ENCODE results near the gene EOLA2.
"Not testable (repeated sequence)": the region's sequence is repeated elsewhere in the genome, so short reads cannot be mapped to it uniquely, and the experiment has no call there.

The EOLA2 gene

DNA sequence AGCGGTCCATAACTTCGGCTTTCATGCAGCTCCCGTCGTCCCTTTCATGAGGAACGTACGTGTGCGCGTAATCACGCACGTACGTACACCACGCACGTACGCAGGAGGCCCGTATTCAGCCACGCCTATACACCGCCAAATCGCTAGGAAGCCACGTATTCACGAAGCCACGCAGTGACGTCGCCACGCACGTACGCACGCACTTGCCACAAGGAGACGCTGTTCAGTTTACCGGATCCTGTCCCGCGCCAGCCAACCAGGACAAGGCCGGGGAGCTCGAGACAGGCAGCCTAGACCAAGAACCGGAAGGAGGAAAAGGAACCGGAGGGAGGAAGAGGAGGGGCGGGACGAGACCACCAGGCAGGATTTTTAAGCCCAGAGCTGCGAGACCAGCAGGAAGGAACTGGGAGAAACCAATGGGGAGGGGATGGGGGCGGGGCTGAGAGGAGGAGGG is at the start of gene EOLA2:
Gene EOLA2, minus strand, starts transcription at position 65 of the 454 bp plus-strand sequence. CDS start 4,617 bp downstream, outside the sequence.
- peak; percentile 92 for DNase-seq

DNA sequence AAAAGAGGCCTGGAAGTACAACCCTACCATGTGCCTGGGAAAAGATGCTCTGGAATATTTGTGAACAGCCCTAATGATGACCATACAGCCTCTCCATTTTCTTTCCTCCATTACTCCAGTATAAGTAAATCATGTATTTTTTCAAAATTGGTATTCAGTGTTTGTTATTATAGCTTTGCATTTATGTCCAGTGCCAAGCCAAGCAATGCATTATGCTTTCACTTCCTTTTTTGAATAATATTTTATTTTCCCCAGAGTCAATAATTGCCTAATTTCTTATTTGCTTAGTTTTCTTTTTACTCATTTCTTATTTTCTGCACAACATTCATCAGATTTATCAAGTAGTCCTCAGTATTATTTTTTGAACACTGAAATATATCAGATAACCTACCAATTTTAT is 49.3 kb upstream of the EOLA2 start:
- no peak for DNase-seq

DNA sequence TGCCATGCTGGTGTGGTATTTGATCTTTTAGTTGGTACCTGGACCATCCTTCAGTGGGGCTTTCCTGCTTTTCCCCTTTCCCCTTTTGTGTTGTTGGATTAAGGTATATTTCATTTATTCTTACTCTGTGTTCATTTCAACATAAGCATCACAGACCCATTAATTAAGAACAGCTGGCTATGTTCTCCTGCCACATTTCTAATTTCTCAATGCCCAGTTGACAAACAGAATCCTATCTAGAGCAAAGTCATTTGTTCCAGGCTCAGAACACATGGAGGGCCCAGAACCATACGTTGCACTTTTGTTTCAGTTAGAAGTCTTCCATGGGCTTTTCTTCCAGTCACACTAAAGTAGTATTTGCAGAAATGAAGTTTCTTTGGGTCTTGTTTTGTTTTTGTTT is 46.1 kb upstream of the EOLA2 start:
- no peak for DNase-seq

DNA sequence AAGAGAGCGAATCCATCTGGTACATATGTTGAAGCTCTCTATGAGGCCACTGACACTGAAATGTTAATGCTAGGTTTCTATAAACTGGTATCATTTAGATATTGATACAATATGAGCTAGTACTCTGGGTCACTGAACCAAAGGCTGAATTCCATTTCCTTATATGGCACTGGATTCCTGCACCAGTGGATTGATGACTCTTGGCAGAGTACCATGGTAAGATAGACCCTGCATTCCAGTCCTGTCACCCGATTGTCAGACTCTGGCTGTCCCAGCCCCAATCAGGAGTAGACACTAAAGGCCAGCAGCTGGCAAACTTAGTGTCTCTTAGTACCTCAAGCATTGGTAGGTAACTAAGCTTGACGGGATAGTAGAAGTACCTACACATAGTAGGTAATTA is 44.0 kb upstream of the EOLA2 start:
- DNase-seq: no peak

DNA sequence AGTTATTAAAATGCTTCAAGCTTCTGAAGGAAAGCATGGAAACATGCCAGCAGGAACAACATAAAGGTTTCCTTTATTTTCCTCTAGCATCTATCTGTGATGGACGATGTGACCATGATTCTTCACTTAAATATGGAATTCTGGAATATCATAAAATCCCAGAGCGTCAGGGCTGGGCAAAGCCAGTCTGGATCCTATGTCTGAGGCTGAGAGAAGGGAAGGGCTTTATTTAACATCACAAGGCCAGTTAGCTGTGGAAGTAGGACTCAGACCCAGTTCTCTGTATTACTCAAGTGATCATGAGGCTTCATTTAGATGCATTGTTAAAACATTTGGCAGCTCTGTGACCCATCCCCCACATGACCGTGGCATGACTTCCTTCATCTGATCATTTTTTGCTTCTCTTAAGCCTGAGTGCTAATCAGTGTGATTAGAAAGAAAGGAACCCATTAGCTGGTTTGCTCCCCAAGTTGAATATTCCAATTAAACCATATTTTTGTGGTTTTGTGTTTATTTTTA is 40.9 kb upstream of the EOLA2 start:
- no peak for DNase-seq

DNA sequence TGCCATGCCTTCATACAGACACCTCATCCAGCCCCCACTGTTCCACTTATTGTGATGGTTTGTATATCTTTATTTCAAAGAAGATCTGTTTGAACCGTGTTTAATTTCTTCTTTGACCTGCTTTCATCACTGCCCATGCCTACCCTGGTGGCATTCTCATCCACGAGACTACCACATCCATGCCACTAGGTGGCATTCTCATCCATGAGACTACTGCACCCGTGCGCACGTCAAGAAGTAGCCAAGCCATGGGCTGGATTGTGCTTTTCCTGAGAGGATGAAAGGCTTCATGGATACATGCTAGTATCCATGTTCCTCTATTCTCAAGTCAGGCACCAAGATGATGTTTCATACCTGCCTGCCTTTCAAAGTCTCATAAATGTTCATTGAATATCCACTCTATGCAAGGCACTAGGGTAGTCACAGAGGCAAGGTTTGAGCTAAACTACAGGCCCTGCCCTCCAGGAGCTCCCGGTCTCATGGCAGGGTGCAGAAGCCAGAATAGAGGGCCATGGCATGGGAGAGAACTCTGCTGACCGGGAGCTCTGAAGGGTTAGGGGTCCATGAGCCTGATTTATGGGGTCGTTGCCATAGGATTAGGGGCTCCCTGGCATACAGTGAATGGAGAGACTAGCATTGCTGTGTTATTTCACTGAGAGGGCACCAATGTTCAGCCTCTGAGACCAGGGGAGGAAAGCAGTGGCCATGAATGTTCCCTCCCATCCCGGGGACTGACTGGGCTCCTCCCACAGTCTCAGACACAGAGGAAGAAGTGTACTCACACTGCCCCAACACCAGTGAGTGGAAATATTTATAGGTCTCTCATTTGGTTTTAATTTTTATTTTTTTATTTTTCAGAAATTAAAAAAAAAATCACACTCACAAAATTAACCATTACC is 24.8 kb upstream of the EOLA2 start:
- DNase-seq: peak; percentile 44

DNA sequence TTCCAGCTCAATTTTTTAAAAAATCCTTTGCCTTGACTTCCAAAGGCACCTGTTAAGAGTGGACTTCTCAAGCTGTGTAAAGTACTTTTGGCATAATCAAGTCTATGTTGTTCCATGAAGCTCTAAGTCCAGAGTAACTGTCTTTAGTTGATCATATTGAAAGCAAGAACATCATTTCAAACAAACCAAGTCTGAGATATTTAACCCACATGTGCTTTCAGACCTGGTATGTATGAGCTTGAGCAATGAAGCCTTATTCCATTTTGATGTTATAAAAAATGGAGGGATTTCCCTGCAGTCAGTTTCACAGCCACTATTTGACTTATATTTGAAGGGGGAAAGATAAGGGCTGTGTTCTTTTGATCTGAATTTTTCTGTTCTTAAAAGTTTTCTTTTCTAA is 23.7 kb upstream of the EOLA2 start:
- no peak for DNase-seq

DNA sequence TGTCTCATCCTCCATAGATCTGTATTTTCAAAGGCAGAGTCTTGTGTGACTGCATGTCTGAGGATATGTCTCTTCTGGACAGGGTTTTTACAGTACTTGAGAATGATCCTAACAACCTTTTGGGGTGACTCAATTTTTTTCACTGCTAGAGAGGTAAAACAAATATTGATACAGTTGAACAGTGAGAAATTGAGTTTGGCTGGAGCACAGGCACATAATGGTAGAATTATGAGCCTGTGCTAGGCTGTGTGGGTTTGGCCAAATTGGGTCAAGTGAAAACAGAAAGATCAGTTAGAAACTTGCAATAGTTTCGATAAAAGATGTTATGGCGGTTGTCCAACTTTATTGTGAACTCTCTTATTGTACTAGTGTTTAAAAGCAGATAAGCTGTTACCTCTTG is 23.3 kb upstream of the EOLA2 start:
- DNase-seq: no peak

DNA sequence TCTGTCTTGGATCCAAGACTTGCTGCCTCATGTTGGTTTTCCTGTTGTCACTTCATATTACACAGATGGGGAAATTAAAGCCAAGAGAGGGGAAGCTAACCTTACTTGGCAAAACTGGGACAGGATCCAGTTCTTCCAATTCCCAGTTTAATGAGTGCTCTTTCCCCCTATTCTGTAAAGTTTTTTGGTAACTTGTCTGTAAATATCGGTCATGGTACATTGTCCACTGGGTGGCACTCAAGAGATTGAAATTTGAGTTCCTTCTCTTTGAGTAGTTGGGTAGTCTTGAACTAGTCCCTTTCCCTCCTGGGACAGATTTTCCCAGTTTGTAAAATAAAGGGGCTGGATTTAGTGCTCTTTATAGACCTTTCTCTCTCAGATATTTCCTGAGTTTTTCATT is 12.4 kb upstream of the EOLA2 start:
- peak; percentile 12 for DNase-seq

DNA sequence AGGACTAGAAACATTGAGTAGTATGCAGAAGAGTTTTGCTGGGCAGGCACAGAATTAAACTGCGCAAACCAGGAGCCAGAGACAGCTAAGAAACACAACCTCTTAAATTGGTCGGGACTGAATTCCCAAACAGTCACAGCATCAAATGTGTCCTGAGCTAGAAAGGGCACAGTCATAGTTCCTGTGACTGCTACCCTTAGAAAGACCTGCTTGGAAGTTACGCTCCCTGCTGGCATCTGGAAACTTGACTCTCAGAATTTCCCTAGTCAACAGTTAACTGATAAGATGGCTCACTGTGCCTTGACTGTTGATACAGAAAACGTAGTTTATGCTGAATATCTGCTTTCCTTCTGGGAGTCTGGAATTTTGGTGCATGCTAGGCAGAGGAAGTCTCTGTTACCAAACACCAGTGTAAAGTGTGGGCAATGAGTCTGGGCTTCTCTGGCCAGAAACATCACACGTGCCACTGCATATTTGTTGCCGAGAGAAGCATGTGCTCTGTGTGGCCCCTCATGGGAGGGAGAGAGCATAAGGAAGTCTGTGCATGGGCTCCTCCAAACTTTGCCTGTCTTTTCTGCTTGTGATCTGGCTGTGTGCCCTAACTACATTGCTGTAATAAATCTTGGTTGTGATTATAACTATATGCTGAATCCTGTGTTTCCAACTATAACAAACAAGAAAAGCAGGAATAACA is 11.6 kb upstream of the EOLA2 start:
- no peak for DNase-seq

DNA sequence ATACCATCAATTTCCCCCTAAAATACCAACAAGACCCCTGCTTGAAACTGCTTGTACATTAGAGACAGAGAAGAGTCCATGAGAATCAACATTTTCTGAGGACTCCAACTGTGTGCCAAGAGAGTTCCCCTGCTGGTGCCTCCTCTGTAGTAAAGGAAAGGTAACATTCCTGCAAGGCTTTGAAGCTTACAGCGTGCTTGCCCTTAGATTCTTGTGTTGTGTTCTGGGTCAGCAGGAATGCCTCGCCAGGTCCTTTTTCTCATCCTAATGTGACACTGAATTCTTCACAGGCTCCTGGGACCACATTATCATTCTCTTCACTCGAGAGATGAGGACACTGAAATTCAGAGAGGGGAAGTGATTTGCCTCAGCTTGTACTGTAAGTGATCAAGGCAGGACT is 9.7 kb upstream of the EOLA2 start:
- no peak for DNase-seq

DNA sequence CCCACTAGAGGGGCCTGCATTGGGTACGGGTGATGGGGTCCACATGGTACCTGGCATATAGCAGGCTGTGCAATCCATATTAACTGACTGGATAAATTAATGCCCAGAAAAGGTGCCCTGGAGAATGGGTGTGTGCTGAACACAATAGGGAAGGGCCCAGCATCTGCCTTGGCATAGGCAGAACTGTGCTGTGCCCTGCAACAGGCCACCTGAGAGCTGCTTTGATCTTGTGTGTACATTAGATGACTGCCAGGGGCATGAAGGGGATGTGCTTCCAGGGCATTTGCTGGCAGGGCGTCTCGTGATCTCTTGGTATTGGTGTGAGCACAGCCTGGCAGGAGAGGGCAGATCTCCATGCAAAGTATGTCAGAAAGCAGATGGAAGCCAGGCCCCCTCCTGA is 8.6 kb upstream of the EOLA2 start:
- DNase-seq: not testable (repeated sequence)

DNA sequence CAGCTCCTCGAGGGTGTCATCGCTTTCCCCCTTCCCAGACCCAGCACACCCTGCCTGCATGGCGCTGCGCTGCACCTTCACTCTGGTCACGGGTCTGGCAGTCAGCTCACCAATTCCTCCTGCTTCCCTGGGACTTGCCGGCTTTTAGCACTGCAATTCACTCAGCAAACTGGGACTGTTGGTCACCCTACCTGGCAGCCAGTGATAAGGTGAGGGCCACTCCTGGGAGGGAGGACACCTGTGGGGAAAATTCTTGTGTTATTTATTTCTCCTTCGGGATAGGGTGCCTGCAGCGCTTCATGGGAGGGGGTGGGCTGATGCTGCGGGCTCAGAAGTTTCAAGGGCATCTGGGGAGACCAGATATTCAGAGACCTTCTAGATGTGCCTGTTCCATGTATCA is 7.5 kb upstream of the EOLA2 start:
- not testable (repeated sequence) for DNase-seq

DNA sequence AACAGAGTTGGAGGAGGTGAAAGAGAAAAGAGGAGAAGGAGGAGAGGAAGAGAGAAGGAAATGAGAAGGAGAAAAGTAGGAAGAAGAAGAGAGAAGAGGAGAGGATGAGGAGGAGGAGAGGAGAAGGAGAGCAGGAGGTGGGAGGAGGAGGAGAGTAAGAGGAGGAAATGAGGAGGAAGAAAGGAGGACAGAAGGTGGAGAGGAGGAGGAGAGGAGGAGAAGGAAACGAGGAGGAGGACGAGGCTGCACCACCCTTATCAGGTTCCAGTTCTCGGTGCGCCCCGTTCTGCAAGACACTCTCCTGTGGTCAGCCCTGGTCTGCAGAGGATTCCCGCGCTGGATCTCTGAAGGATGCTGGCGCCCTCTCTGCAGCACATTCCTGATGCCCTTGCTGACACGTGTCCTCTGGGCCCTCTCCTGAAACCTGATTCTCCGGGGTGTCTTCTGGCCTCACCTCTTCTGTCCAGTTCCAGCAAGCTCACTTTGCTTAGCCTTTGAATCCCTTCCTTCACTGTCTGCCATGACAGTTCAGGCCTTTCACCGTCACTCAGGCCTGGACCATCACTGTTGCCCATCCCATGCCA is 6.9 kb upstream of the EOLA2 start:
- DNase-seq: peak; percentile 2

DNA sequence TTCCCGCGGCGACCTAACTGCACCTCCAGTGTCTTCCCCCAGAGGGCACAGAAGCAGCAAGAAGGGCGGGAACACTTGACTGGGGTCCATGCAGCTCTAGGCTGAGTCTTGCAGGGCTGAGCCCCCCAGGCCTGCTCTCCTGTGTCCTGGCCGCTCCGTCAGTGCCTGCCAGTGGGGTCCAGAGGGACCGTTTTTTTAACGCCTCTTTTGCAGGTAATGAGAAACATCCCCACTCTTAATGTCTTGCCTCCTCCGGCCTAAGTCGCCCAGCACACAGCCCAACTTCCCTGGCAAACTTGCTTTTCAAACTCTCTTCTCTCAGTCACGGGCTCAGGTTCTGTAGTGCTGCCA is 2.4 kb upstream of the EOLA2 start:
- DNase-seq: not testable (repeated sequence)

DNA sequence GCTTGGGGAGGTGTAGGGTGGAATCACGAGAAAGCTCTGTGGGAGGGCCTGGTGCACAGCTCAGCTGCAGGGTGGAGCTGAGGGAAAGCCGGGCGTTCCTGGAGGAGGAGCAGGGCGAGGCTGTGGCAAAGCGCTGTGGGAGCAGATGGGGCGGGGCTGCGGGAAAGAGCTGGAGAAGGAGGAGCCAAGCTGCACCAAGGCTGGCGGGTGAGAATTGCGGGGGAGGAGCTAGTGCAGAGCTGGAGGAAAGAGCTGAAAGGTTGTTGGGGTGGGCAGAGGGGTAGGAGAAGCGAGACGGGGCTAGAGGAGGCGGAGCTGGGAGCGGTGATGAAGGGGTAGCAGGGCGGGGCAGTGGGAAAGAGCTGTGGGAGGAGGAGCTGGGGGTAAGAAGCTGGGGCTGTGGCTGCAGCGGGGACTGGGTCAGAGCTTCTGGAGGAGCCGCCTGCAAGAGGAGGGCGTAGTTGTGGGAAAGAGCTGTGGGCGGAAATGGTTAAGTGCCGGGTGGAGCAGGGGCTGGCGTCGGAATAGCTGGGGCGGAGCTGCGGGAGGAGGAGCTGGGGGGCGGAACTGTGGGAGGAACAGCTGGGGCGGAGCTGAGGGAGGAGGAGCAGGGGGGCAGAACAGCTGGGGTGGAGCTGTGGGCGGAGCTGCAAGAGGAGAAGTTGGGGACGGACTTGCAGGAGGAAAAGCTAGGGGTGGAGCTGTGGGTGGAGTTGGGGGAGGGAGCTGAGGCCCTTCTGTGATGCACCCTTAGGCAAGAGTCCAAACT is 1.8 kb upstream of the EOLA2 start:
- peak; percentile 89 for DNase-seq

DNA sequence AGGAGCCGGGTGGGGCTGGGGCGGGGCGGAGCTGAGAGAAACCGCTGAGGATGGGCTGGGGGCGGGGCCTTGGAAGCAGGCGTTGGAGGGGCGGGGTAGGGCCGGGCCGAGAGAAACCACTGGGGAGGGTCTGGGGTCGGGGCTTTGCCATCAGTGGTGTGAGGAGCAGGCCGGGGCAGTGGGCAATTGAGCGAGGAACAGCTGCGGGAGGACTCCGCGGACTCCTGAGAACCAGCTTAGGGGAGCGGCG is 1.3 kb upstream of the EOLA2 start:
- no peak for DNase-seq

DNA sequence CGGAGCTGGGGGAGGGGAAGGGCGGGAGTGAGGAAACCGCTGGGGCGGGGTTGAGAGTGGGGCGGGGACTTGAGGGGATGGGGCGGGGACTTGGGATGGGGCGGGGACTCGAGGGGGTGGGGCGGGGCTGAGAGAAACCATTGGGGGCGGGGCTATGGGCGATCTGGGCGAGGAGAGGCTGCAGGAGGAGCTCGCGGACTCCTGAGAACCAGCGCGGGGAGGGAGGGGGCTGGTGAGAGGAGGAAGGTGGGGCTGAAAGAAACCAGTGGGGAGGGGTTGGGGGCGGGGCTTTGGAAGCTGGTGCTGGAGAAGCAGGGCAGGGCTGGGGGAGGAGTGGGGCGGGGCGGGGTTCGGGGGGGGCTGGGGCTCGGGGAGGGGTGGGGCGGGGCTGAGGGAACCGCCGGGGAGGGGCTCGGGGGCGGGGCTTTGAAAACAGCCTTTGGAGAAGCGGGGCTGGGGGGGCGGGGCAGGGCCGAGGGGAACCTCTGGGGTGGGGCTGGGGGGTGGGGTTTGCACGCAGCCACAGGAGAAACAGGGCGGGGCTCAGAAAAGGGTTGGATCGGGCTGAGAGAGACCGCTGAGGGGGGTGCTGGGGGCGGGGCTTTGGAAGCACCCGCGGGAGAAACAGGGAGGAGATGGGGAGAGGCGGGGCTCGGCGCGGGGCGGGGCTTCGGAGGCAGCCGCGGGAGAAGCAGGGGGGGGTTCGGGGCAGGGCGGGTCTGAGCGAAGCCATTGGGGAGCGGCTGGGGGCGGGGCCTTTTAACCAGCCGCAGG is 777 bp upstream of the EOLA2 start:
- peak; percentile 42 for DNase-seq

DNA sequence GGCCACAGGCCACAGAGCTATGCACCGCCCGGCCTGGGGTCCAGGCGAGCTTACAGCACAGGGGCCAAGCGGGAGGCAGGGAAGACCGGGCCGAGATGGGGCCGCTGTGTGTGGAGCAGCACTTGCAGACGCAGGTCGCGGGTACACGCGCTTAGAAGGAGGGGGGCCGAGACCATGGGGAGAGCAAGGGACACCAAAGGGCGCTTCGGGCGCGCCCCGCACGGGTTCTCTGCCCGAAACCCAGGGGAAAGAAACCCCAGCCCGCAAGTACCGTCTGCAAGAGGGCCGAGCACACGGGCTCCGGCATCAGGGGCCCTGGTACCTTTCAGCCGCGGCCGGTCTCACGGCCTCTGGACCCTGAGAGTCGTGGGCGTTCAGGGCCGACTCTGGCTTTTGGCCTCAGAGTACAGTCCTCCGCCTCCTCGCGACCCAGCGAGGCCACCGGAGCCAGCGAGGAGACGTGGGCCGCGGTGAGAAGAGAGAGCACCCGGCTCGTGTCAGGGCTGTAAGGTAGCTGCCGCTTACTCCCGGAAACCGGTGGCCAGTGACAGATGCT is 342 bp downstream of the EOLA2 start:
- no peak for DNase-seq

DNA sequence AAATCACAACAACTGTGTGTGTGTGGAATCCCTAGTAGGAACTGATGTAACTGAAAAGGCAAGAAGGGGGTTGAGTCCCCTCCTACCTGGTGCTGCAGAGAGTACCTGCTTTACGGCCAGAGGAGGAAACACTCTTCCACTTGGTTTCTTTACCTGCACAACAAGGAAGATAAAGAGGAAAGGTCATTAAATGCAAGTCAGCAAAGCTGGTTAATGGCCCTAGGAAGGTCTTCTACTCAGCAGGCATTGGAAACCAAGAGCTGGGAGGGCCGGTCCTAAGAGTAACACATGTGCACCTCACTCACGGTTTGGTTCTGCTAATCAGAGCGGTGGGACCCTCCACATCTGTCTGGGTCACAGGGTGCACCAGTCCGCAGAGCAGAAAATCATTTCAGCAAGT is 963 bp downstream of the EOLA2 start:
- DNase-seq: not testable (repeated sequence)

DNA sequence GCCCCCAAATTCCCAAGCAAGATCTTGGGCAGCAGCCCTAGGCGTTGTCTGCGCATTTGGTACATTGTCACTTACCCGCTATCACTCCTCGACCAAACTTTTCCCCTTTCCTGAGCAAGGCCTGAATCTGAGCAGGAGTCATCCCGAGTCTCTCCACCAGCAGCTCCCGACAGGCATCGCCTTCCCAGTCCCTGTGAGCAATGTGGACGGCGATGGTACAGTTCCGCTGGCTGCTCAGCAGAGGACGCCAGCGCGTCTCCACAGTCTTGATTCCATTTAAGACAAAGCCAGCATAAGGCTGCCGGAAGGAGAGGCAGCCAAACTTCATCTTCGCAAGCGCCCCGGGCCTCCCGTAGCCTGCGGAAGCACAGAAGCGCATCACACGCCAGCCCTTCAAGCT is 4.7 kb downstream of the EOLA2 start:
- not testable (repeated sequence) for DNase-seq

DNA sequence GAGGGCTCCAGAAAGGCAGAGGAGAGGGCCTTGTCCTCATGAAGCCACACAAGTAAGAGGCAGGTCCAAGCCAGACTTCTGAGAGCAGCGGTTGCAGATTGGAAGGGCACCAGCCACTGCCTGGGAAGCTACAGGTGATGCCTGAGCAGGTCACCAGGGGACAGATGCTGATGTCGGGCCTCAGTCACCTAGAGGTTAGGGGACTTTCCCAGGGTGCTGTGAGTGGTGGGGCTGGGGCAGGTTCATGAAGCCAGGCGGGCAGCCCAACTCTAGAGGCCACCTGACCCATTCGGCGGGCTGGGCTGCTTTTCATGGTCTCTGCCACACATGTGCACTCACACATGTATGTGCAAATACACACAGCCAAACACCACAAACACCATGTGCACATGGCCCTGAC is 5.3 kb downstream of the EOLA2 start:
- DNase-seq: not testable (repeated sequence)

All from retina (tissue), 1 donor.